Sigmoid colon (tissue), 4 donors: ENCODE results near the gene CACNA1D.

ENCODE experiments used
- EP300 ChIP-seq, 4 donors: sonication (generic); formaldehyde crosslinking; IDR thresholded peaks; one replicate each; pipeline ENCODE4 v1.6.1; 2017; ENCODE audit warnings: antibody characterized with exemption in 4 of 4
- TF ChIP-seq, protein P1 (sequence below), 4 experiments: fragments of 450-650 bp in 3 of 4; fragments of 200-600 bp in 1 of 4; IDR thresholded peaks; one replicate each; pipeline ENCODE4 v1.5.1; 2016 to 2019; ENCODE audit warnings: antibody characterized with exemption in 4 of 4, mild to moderate bottlenecking in 3 of 4, moderate library complexity in 2 of 4

- no peak for TF ChIP-seq EP300 (IDR thresholded peaks at IDR 0.05)
- TF ChIP-seq, protein P1, sequence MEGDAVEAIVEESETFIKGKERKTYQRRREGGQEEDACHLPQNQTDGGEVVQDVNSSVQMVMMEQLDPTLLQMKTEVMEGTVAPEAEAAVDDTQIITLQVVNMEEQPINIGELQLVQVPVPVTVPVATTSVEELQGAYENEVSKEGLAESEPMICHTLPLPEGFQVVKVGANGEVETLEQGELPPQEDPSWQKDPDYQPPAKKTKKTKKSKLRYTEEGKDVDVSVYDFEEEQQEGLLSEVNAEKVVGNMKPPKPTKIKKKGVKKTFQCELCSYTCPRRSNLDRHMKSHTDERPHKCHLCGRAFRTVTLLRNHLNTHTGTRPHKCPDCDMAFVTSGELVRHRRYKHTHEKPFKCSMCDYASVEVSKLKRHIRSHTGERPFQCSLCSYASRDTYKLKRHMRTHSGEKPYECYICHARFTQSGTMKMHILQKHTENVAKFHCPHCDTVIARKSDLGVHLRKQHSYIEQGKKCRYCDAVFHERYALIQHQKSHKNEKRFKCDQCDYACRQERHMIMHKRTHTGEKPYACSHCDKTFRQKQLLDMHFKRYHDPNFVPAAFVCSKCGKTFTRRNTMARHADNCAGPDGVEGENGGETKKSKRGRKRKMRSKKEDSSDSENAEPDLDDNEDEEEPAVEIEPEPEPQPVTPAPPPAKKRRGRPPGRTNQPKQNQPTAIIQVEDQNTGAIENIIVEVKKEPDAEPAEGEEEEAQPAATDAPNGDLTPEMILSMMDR (IDR thresholded peaks at IDR 0.05), result no peak
These were observed 123.6 kb downstream of the CACNA1D start for GRCh38 chr3:53617893-53618523.
